Osteoblast (primary cell): ENCODE data around the gene STAC2. TPM values are rescaled to one million over a fixed set of nuclear protein-coding genes. Genes with fewer than 3 reads are reported as not detected.
A peak's percentile ranks its signal among the peaks of the same experiment; 100 is the strongest.

Experiments used
- DNase-seq: peaks from one replicate; pipeline ENCODE4 v3.0.0; 2011; ENCODE audit warnings: low spot score, mixed read lengths; ENCODE audit not compliant: insufficient read length; ENCODE audit errors: missing footprints
- H2AFZ ChIP-seq: 2 replicates; pipeline ENCODE4 v1.6.0; 2011; ENCODE audit warnings: mild to moderate bottlenecking, low read length
- H3K27ac ChIP-seq: 2 replicates; pipeline ENCODE4 v1.5.1; 2011; ENCODE audit warnings: mild to moderate bottlenecking, low read depth, low read length, moderate library complexity
- H3K27me3 ChIP-seq: 2 replicates; pipeline ENCODE4 v1.6.0; 2012; ENCODE audit warnings: mild to moderate bottlenecking, control low read depth, inconsistent platforms, low read length, moderate library complexity; ENCODE audit not compliant: insufficient read depth
- H3K36me3 ChIP-seq: 2 replicates; pipeline ENCODE4 v1.5.1; 2011; ENCODE audit warnings: mild to moderate bottlenecking, low read length, control low read depth, moderate library complexity; ENCODE audit not compliant: insufficient read depth
- H3K4me1 ChIP-seq: 2 replicates; pipeline ENCODE4 v1.5.1; 2011; ENCODE audit warnings: mild to moderate bottlenecking, low read length, control low read depth, moderate library complexity; ENCODE audit not compliant: insufficient read depth
- H3K4me2 ChIP-seq: 2 replicates; pipeline ENCODE4 v1.6.0; 2011; ENCODE audit warnings: mild to moderate bottlenecking, low read length; ENCODE audit not compliant: insufficient read depth
- H3K4me3 ChIP-seq: fragments of 200-600 bp; sonication (generic); 3 replicates; pipeline ENCODE4 v1.5.1; 2012; ENCODE audit warnings: mild to moderate bottlenecking, low read length, inconsistent platforms; ENCODE audit not compliant: insufficient read depth
- H3K79me2 ChIP-seq: 2 replicates; pipeline ENCODE4 v1.6.0; 2012; ENCODE audit warnings: mild to moderate bottlenecking, low read length, control low read depth, inconsistent platforms; ENCODE audit not compliant: insufficient read depth
- H3K9me3 ChIP-seq: 2 replicates; pipeline ENCODE4 v1.5.1; 2011; ENCODE audit warnings: low read depth, low read length, control low read depth
- H4K20me1 ChIP-seq: 2 replicates; pipeline ENCODE4 v1.6.0; 2012; ENCODE audit warnings: mild to moderate bottlenecking, low read length, control low read depth; ENCODE audit not compliant: insufficient read depth
- CTCF ChIP-seq: IDR thresholded peaks from 2 replicates; pipeline ENCODE4 v1.5.1; 2011; ENCODE audit warnings: mild to moderate bottlenecking, low read depth, low read length, moderate library complexity; ENCODE audit errors: extremely low read depth
- total RNA-seq: library from RNA; depleted of rRNA; stranded (reverse); fragments of >200 nt; gene quantifications from 2 replicates; pipeline ENCODE4 v1.2.3, GENCODE V29; 2012

STAC2 gene
- total RNA-seq, 1 donor: not detected

GRCh38 chr17:39174920-39175694 is 50.6 kb downstream of the STAC2 start:
- Histone ChIP-seq H3K27me3 (no peaks in the 10 kb centered on the region), H3K79me2 (no peaks in the 10 kb centered on the region), H2AFZ (no peak overlapping the region), H3K27ac (no peak overlapping the region), H3K4me1 (peaks cover 6% of the 10 kb centered on the region), H3K4me2 (no peak overlapping the region), H3K4me3 (no peak overlapping the region), H3K36me3 (peaks cover 29% of the 10 kb centered on the region), H4K20me1 (peaks cover 18% of the 10 kb centered on the region), H3K9me3 (no peaks in the 10 kb centered on the region)
- peak; percentile 95 for DNase-seq
- peak; percentile 75 for TF ChIP-seq CTCF

GRCh38 chr17:39173526-39174274 is 52.0 kb downstream of the STAC2 start:
- H3K4me2 ChIP-seq: no peak overlapping the region
- peaks cover 18% of the 10 kb centered on the region for H4K20me1 ChIP-seq
- H3K36me3 ChIP-seq: peaks cover 29% of the 10 kb centered on the region
- H3K4me3 ChIP-seq: no peak overlapping the region
- DNase-seq: peak; percentile 73
- peaks cover 4% of the 10 kb centered on the region for H3K4me1 ChIP-seq
- no peak overlapping the region for H3K27ac ChIP-seq
- TF ChIP-seq CTCF: no peak
- H2AFZ ChIP-seq: no peak overlapping the region
- no peaks in the 10 kb centered on the region for H3K79me2 ChIP-seq
- no peaks in the 10 kb centered on the region for H3K9me3 ChIP-seq
- H3K27me3 ChIP-seq: no peaks in the 10 kb centered on the region

GRCh38 chr17:39173080-39173479 is 52.7 kb downstream of the STAC2 start:
- Histone ChIP-seq H4K20me1 (peaks cover 18% of the 10 kb centered on the region), H3K27me3 (no peaks in the 10 kb centered on the region), H3K27ac (no peak overlapping the region), H3K4me3 (no peak overlapping the region), H3K9me3 (no peaks in the 10 kb centered on the region), H3K4me1 (no peaks in the 10 kb centered on the region), H2AFZ (no peak overlapping the region), H3K36me3 (peaks cover 29% of the 10 kb centered on the region), H3K4me2 (no peak overlapping the region), H3K79me2 (no peaks in the 10 kb centered on the region)
- peak; percentile 37 for DNase-seq
- TF ChIP-seq CTCF: no peak

GRCh38 chr17:39171933-39172332 is 53.8 kb downstream of the STAC2 start:
- H2AFZ ChIP-seq: no peak overlapping the region
- H3K4me1 ChIP-seq: no peaks in the 10 kb centered on the region
- no peaks in the 10 kb centered on the region for H3K9me3 ChIP-seq
- peaks cover 18% of the 10 kb centered on the region for H3K36me3 ChIP-seq
- H3K4me2 ChIP-seq: no peak overlapping the region
- no peak for TF ChIP-seq CTCF
- H3K27me3 ChIP-seq: peaks cover 3% of the 10 kb centered on the region
- peaks cover 12% of the 10 kb centered on the region for H4K20me1 ChIP-seq
- H3K27ac ChIP-seq: no peak overlapping the region
- no peaks in the 10 kb centered on the region for H3K79me2 ChIP-seq
- H3K4me3 ChIP-seq: no peak overlapping the region
- no peak for DNase-seq
